Measurements from ENCODE around the gene VPS51. TPM values are rescaled to one million over a fixed set of nuclear protein-coding genes. Genes with fewer than 3 reads are reported as not detected.
A peak's percentile ranks its signal among the peaks of the same experiment; 100 is the strongest.

VPS51 gene
- total and polyA plus RNA-seq, 9 of the 15 experiments (the other 6 are each of a cell fraction or from before 2014, with no cell fraction given), result 1.8 to 143 (median 46.8) TPM

GRCh38 chr11:65150509-65151299 lies 54.7 kb downstream of the VPS51 start (continued):
- TF ChIP-seq PRDM10 (IDR thresholded peaks at IDR 0.05; ENCODE audit: partially characterized antibody), result peak; percentile 57
- TF ChIP-seq PATZ1 (CRISPR knock-in tag; IDR thresholded peaks at IDR 0.05; ENCODE audit: borderline replicate concordance), result no peak
- TF ChIP-seq CC2D1A (IDR thresholded peaks at IDR 0.05), result no peak
- TF ChIP-seq ZNF316 (IDR thresholded peaks at IDR 0.05), result peak; percentile 67
- TF ChIP-seq ZNF449 (CRISPR knock-in tag; IDR thresholded peaks at IDR 0.05), result no peak
- TF ChIP-seq ETS1 (conservative IDR thresholded peaks at IDR 0.05; ENCODE audit: control insufficient read depth, low read depth, low read length), result no peak
- TF ChIP-seq SNAPC5 (CRISPR knock-in tag; IDR thresholded peaks at IDR 0.05), result no peak
- no peak for TF ChIP-seq NR2C2 (CRISPR knock-in tag; IDR thresholded peaks at IDR 0.05)
- TF ChIP-seq NR2C2 (tag; IDR thresholded peaks at IDR 0.05), result no peak
- no peak for TF ChIP-seq ZNF280B (CRISPR knock-in tag; IDR thresholded peaks at IDR 0.05)
- no peak for TF ChIP-seq NFYB (IDR thresholded peaks at IDR 0.05; ENCODE audit: extremely low read depth, insufficient read length)
- TF ChIP-seq NR1H2 (CRISPR knock-in tag; IDR thresholded peaks at IDR 0.05), result no peak
- TF ChIP-seq FUS (optimal IDR thresholded peaks at IDR 0.05; ENCODE audit: low read depth, low read length), result no peak
- no peak for TF ChIP-seq NCOA2 (IDR thresholded peaks at IDR 0.05; ENCODE audit: partially characterized antibody in 2 of 2)
- no peak for TF ChIP-seq BRF2 (IDR thresholded peaks at IDR 0.05; ENCODE audit: borderline replicate concordance, insufficient read depth, insufficient read length)

All from K562 (cell line).